Stimulated activated CD4-positive, alpha-beta T cell treated with anti-CD3 and anti-CD28 coated beads, Interleukin-12 subunit alpha, Interleukin-12 subunit beta, amount 100 ng/mL, for 48 hours (primary cell): ENCODE data around the gene HIRA.

Source experiments
- DNase-seq, 3 donors: peaks; one replicate each; pipeline ENCODE4 v3.0.0-alpha.2; 2020; ENCODE audit warnings: low read depth in 2 of 3, low spot score in 1 of 3

The HIRA gene

DNA sequence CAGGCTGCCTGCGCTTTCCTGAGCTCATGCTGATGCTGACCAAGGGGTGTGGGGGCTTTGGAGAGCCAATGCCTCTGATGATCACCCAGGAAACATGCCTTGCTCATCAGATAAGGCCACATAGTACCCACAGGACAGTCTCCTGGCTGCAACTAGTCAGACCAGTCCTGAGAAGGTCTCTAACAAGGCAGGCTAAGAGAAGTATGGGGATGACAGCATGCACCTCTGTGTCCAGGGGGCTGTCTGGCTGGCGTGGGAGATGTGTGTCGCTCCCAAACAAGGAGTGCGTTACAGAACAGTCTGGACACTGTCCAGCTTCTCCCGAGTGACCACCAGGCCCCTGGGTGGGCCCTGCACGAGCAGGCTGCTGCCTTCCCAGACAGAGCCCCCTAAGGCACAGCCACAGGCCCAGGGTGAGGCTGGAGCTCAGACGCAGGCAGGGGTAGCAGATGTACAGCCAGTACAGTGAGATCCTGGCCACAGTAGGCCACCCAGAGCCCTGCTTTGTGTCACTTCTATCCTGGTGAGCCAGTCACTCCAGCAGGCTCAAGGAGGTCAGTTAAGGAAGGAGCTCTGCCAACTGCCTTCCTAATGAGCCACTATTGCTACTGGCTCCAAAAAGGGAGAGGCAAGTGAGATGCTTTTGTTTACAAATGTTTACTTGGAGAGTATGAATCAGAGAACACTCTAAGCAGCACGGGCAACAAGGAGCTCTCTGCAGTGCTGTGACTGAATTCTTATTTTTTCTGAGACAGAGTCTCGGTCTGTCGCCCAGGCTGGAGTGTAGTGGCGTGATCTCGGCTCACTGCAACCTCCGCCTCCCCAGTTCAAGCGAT lies 74.0 kb downstream of the HIRA start:
- no peak for DNase-seq

- no peak for DNase-seq
Measured at GRCh38 chr22:19356708-19357269, 74.7 kb downstream of the HIRA start.

- DNase-seq, result no peak
Measured at GRCh38 chr22:19355413-19356157, 75.9 kb downstream of the HIRA start.

DNA sequence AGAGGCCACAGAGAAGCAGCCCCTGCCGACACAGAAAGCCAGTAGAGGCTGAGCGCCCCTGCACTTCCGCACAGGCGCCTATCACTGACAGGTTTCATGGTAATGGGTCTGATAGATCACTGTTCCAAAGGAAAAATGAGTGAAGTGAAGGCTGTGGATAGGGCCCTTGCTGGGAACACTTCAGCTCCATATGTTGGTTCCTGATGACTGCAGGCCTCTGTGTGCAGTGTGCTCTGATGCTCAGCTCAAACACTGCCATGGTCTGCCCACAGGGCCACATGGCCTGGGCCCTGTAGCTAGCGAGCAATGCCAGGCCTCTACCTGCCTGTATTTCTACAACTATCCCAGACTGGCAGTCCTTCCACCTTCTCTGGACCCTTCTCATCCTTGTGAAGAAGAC lies 77.3 kb downstream of the HIRA start:
- no peak for DNase-seq

DNA sequence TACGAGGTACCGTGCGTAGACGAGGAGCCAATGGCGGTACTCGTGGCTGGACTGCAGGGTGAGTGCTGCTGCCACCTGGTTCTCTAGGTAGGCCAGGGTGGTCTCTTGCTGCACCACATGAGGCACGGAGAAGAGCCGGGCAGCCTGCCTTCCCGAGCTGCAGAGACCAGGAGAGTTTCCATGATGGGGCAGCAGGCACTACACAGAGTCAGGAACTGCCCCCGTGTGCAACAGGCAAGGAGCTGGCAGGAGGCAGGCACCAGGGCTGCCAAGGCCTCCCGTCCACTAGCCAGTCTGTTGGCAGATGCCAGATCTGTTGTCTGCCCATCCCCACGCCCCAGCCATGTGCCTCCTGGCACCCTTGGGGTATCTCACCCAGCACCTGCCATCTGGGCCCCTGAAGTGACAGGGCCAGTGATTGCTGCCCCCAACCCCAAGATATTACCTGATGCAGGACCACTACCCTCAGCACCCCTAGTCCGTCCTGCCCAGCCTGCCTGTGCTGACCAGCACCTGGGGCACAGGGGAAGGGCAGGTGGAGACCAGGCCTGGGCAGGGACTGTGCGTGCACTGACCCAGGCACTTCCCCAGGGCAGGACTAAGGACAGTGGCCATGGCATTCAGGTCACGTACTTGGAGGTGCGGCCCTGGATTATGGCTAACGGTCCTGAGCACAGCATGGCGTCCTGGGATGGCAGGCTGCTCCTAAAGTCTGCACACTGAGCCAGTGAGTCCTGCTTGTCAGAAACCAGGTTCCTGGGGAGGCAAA lies 78.0 kb downstream of the HIRA start:
- DNase-seq, result no peak

DNA sequence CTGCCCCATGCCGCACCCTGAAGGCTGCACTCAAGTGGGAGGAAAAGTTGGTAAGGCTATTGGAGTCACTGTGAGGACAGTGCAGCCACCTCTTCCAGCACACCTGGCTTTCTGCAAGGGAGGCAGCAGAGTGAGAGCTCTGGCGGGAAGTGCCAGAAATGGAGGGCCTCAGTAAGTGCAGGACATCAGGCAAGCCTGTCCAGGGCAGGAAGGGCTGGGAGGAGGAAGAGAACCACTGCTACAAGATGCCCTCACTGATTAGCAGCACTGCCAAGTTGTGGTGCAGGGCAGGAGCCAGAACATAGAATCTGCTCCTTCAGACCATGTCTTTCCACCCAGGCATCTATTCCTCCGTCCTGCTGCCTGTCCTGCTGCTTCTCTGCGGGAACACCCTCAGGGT lies 78.8 kb downstream of the HIRA start:
- DNase-seq, result no peak

DNA sequence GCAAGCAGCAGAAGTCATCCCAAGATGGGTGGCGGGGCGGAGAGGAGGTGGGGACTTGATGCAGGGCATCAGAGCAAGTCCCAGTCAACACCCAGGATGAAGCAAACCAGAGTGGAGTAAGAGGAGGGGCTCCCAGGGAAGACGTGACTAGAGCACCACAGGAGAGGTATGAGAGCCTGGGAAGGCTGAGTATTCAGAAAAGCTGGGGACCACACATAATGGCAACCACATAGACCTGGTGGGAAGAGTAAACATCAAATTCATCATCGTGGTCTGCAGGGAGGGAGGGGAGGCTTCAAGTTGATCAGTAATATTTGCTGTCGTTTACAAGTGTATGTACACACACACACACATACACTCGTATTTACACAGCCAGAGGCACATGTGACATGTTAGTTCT lies 79.3 kb downstream of the HIRA start:
- DNase-seq, result no peak

DNA sequence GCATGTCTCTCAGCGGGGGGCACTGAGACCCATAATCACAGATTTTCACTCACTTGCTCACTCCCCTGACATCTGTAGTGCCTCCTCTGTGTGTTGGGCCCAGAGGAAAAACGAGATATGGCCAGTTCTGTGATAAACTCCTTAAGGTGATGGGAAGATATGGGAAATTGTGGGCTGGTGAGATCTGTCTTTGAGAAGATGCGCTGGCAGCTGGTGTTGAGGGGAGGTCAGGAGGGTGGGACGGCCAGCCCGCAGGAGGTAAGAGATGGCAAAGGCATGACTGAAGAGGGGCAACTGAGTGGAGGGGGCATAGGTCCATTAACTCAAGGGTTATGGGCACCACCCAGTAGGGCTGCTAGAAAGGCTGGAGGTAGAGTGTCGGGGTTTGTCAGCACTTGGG lies 79.9 kb downstream of the HIRA start:
- DNase-seq, result no peak

GRCh38 chr22:19350947-19351346 lies 80.6 kb downstream of the HIRA start:
- no peak for DNase-seq

DNA sequence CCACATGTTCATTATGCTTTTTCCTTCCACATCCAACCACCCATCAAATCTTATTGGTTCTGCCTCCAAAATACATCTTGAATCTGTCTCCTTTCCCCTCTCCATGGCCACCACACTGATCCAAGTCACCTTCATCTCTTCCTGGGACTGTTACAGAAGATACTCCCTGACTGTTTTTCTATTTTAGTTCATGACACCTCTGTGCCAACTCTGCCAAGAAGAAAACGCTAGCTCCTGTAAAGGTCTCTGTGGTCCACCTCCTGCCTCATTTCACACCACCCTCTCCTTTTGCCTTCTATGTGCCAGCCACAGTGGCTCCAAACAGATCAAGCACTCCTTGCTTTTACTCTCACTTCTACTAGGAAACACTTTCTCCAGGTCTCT lies 81.1 kb downstream of the HIRA start:
- DNase-seq, result no peak

- DNase-seq, result no peak
Measured at GRCh38 chr22:19349778-19350475, 81.6 kb downstream of the HIRA start.

GRCh38 chr22:19346677-19347265 lies 84.8 kb downstream of the HIRA start:
- no peak for DNase-seq

DNA sequence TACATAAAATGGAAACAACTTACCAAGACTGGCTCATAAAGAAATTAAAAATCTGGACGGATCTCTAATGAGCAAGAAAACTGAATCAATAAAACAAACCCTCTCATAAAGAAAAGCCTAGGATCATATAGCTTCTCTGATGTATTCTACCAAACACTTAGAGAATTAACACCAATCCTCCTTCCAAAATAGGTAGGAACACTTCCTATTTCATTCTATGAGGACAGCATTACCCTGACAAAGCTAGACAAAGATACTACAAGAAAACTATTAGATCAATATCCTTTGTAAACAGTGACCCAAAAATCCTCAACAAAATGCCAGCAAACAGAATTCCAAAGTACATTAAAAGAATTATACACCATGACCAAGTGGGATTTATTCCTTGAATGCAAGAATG lies 87.1 kb downstream of the HIRA start:
- no peak for DNase-seq

- DNase-seq, result no peak
Measured at GRCh38 chr22:19343470-19343869, 88.1 kb downstream of the HIRA start.

DNA sequence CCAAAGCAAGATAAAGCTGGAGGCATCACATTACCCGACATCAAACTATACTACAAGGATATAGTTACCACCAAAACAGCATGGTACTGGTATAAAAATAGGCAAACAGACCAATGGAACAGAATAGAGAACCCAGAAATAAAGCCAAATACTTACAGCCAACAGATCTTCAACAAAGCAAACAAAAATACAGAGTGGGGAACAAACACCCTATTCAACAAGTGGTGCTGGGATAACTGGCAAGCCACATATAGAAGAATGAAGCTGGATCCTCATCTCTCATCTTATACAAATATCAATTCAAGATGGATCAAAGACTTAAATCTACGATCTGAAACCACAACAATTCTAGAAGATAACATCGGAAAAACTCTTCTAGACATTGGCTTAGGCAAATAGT lies 90.0 kb downstream of the HIRA start:
- no peak for DNase-seq

DNA sequence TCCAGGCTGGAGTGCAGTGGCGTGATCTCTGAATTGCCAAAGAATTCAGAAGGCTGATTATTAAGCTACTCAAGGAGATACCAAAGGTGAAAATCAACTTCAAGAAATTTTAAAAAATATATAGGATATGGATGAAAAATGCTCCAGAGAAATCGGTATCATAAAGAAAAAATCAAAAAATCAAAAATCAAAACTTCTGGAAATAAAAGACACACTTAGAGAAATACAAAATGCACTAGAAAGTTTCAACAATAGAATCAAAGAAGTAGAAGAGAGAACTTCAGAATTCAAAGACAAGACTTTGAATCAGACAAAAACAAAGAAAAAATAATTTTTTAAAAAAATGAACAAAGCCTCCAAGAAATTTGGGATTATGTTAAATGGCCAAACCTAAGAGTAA lies 94.4 kb downstream of the HIRA start:
- no peak for DNase-seq

DNA sequence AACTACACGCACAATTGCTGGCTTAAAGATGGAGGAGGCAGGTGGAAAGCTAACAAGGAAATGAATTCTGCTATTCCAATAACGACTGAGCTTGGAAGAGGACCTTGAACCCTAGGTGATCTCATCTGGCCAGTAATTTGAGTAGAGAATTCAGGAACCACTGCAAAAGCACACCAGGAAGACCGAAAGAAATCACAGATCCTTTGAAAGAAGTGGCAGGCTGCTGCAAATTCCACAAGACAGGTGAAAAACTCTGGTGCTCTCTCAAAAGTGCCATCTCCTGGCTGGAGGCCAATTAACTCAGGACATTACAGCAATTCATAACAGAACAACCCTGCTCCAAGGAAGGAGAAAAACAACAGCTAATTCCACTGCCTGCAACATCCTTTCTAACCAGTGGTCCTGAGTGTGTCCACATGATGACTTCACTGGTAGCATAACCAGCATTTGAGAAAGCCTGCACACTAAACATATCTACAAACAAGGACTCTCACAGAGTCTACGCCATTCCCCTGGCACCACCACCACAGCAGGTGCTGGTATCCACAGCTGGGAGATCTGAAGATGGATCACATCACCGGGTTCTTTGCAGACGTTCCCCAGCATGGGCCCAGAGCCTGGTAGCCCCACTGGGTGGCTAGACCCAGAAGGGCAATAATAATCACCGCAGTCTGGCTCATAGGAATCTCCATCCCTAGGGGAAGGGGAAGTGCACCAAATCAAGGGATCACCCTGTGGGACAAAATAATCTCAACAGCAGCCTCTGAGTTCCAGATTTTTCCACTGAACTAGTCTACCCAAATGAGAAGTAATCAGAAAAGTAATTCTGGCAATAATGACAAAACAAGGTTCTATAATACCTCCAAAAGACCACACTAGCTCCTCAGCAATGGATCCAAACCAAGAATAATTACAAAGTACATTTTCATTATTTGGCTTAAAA lies 95.1 kb downstream of the HIRA start:
- DNase-seq, result no peak

DNA sequence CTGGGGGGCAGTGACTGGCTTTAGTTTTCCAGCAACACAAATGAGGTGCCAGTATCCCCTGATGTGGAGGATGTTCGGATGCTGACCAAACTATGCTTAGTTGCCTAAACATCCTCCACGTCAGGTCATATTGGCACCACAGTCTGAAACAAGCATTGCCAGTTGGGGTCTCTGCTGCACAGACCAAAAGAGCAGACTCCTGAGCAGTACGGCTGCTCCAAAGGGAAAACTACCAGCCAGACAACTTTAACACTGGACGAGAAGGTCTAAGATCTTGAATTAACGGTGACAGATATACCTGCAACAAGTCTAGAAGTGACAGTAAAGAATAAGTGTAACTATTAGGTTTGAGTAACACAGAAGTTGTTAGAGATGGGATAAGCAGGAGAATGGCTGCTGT lies 99.6 kb downstream of the HIRA start:
- no peak for DNase-seq

GRCh38 chr22:19331474-19331873 lies 100.1 kb downstream of the HIRA start:
- DNase-seq, result no peak
